Body of pancreas (tissue), 4 donors: ENCODE measurements around the gene CTDSPL. TPM values are rescaled to one million over a fixed set of nuclear protein-coding genes. Genes with fewer than 3 reads are reported as not detected.

Experiments
- ATAC-seq: fragments of 150-250 bp; one replicate; pipeline ENCODE4 v1.9.1; 2016
- DNase-seq, 4 donors: peaks; one replicate each; pipeline ENCODE4 v3.0.0-alpha.2; 2019
- H3K27ac ChIP-seq, 4 donors: fragments of 200-600 bp; sonication (generic); 1 replicate in 3 of 4; 2 replicates in 1 of 4; pipeline versions ENCODE4 v1.5.1 to v1.6.1; 2016 to 2019; ENCODE audit warnings: mild to moderate bottlenecking in 1 of 4, mixed read lengths in 1 of 4, moderate library complexity in 1 of 4
- H3K27me3 ChIP-seq, 2 donors: fragments of 200-600 bp; sonication (generic); one replicate each; pipeline ENCODE4 v1.6.0; 2016; ENCODE audit warnings: mild to moderate bottlenecking in 1 of 2
- H3K36me3 ChIP-seq, 2 donors: fragments of 200-600 bp; sonication (generic); replicated peaks in 1 of 2; 2 replicates each; pipeline ENCODE4 v1.5.1; 2016; ENCODE audit warnings: low read depth in 2 of 2; ENCODE audit not compliant: insufficient read depth in 1 of 2
- H3K4me1 ChIP-seq: fragments of 200-600 bp; sonication (generic); one replicate; pipeline ENCODE4 v1.6.0; 2016
- H3K4me3 ChIP-seq, 2 donors: fragments of 200-600 bp; sonication (generic); 1 replicate in 1 of 2; 2 replicates in 1 of 2; pipeline ENCODE4 v1.5.1; 2016 to 2019
- H3K9me3 ChIP-seq, 3 donors: fragments of 200-600 bp; sonication (generic); 1 replicate in 2 of 3; 2 replicates in 1 of 3; pipeline ENCODE4 v1.5.1; 2016
- CTCF ChIP-seq, 7 experiments: fragments of 450-650 bp in 4 of 7; fragments of 200-600 bp in 3 of 7; sonication (generic) in 3 of 7; IDR thresholded peaks; one replicate each; pipeline ENCODE4 v1.5.1; 2016 to 2019; ENCODE audit warnings: antibody characterized with exemption in 7 of 7
- POLR2A ChIP-seq, 3 donors: fragments of 450-650 bp; IDR thresholded peaks; one replicate each; pipeline ENCODE4 v1.6.1; 2016; ENCODE audit warnings: antibody characterized with exemption in 3 of 3, mild to moderate bottlenecking in 2 of 3
- WGBS, 2 donors: methylation state at CpG; one replicate each; pipeline ENCODE4 v1.1.5; 2017; 5-methylcytosine and 5-hydroxymethylcytosine counted together
- intact Hi-C: fragments of 100-400 bp; cut with DNase I; formaldehyde crosslinking; loops from one replicate; pipeline ENCODE4 v1.15.1; 2023
- total RNA-seq, 2 donors: library from RNA; depleted of rRNA; stranded (reverse); fragments of >200 nt; gene quantifications; one replicate each; pipeline ENCODE4 v1.1.0, GENCODE V29; 2016

CTDSPL gene
- total RNA-seq, 2 donors from 2014 or later: 23.6 to 25.4 TPM

DNA sequence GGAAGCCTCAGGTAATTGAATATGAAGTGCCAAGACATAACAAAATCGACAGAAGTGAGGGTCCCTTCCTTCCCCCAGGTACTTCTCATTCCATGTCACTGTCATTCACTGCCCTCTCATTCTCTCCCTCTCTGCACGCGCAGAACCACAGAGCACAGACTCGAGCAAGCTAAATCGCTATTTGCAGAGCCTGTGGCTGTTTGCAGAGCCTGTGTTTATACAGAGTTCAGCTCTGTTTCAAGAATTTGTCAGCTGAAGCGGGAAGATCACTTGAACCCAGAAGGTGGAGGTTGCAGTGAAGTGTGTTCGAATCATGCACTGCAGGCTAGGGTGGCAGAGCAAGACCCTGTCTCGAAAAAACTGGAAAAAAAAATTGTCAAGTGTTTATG lies 131.4 kb downstream of the CTDSPL start:
- H3K4me3 ChIP-seq: no peak overlapping the region

GRCh38 chr3:37993460-37993819 lies 131.8 kb downstream of the CTDSPL start:
- intact Hi-C loops: no loop called here
- no peak overlapping the region for H3K4me3 ChIP-seq
- no peaks in the 10 kb centered on the region for H3K36me3 ChIP-seq
- TF ChIP-seq POLR2A (IDR thresholded peaks at IDR 0.05): no peak
- no peak for TF ChIP-seq CTCF (IDR thresholded peaks at IDR 0.05)
- DNase-seq: no peak
- no peaks in the 10 kb centered on the region for H3K9me3 ChIP-seq
- H3K27me3 ChIP-seq: no peaks in the 10 kb centered on the region
- WGBS, 2 donors: 73 to 77% methylated on average over 6 of the region's 6 CpGs
- ATAC-seq: no peak
- H3K27ac ChIP-seq: peak overlapping the region in 2 of 4 donors; percentile 65 to 71
- peaks cover 20% of the 10 kb centered on the region for H3K4me1 ChIP-seq

More for the DNA sequence above, 131.4 kb downstream of the CTDSPL start:
- DNase-seq: peak in 1 of 4 donors; percentile 8
- no peaks in the 10 kb centered on the region for H3K36me3 ChIP-seq
- no peak for ATAC-seq
- WGBS, 2 donors: 38 to 48% methylated on average over 8 of the region's 8 CpGs
- peaks cover 17% of the 10 kb centered on the region for H3K4me1 ChIP-seq
- TF ChIP-seq CTCF (IDR thresholded peaks at IDR 0.05) (no peak), POLR2A (IDR thresholded peaks at IDR 0.05) (no peak)
- no peak overlapping the region for H3K27ac ChIP-seq
- no peaks in the 10 kb centered on the region for H3K27me3 ChIP-seq
- H3K9me3 ChIP-seq: no peaks in the 10 kb centered on the region
- intact Hi-C loops: no loop called here

GRCh38 chr3:37993820-37994638 lies 132.3 kb downstream of the CTDSPL start:
- WGBS, 2 donors: 44 to 69% methylated on average over 37 to 43 of the region's 49 CpGs
- peak; percentile 42 to 74 (median 51) for DNase-seq
- peaks cover 23% of the 10 kb centered on the region for H3K4me1 ChIP-seq

DNA sequence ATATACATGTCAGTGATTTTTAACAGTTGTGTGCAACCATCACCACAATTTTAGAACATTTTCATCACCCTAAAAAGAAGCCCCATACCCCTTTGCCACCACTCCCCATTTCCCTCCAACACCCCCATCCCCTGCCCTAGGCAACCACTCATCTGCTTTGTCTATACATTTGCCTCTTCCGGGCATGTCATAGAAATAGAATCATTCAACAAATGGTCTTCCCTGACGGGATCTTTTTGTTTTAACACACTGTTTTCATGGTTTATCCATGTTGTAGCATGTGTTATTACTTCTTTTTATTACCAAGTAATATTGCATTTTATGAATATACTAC lies 132.9 kb downstream of the CTDSPL start:
- Histone ChIP-seq H3K4me3 (no peak overlapping the region), H3K27me3 (no peaks in the 10 kb centered on the region), H3K36me3 (no peaks in the 10 kb centered on the region), H3K27ac (peak overlapping the region in 2 of 4 donors; percentile 65 to 71), H3K9me3 (no peaks in the 10 kb centered on the region), H3K4me1 (peaks cover 28% of the 10 kb centered on the region)
- DNase-seq (no peak), ATAC-seq (no peak)
- TF ChIP-seq CTCF (IDR thresholded peaks at IDR 0.05): no peak
- WGBS, 2 donors: 65 to 84% methylated on average over 2 of the region's 2 CpGs
- intact Hi-C loops: no loop called here

More at GRCh38 chr3:37993820-37994638, 132.3 kb downstream of the CTDSPL start:
- no peaks in the 10 kb centered on the region for H3K36me3 ChIP-seq
- intact Hi-C loops: no loop called here
- TF ChIP-seq POLR2A (IDR thresholded peaks at IDR 0.05): peak in 2 of 3 donors; percentile 49 to 61
- no peak for TF ChIP-seq CTCF (IDR thresholded peaks at IDR 0.05)
- no peaks in the 10 kb centered on the region for H3K9me3 ChIP-seq
- no peak for ATAC-seq
- H3K27me3 ChIP-seq: no peaks in the 10 kb centered on the region
- H3K4me3 ChIP-seq: no peak overlapping the region
- H3K27ac ChIP-seq: peak overlapping the region in 3 of 4 donors; percentile 13 to 71 (median 65)
